HepG2 (cell line): ENCODE measurements around the gene STX10. TPM values are rescaled to one million over a fixed set of nuclear protein-coding genes. Genes with fewer than 3 reads are reported as not detected.

ENCODE experiments used
- AGO1 ChIP-seq: fragments of 200-400 bp; formaldehyde crosslinking; IDR thresholded peaks from 2 replicates; pipeline ENCODE4 v1.6.1; 2017; ENCODE audit warnings: mild to moderate bottlenecking, low read depth, low read length, moderate library complexity; ENCODE audit not compliant: poor library complexity, severe bottlenecking
- ATRX ChIP-seq: sonication (generic); formaldehyde crosslinking; IDR thresholded peaks from 2 replicates; pipeline ENCODE4 v1.4.0; 2020; ENCODE audit warnings: missing genetic modification reagents, borderline replicate concordance
- HNRNPH1 ChIP-seq: fragments of 200-400 bp; formaldehyde crosslinking; optimal IDR thresholded peaks from 2 replicates; pipeline ENCODE3; 2017; ENCODE audit warnings: mild to moderate bottlenecking, low read depth, low read length
- KLF9 ChIP-seq: IDR thresholded peaks from 2 replicates; pipeline ENCODE4 v1.6.1; 2016; ENCODE audit warnings: low read depth
- MEIS1 ChIP-seq: sonication (generic); formaldehyde crosslinking; IDR thresholded peaks from 2 replicates; pipeline ENCODE4 v1.9.0; 2021; ENCODE audit warnings: mild to moderate bottlenecking, missing genetic modification reagents, moderate library complexity, borderline replicate concordance
- PHF20 ChIP-seq: sonication (generic); formaldehyde crosslinking; IDR thresholded peaks from 2 replicates; pipeline ENCODE4 v1.5.0; 2020; ENCODE audit warnings: mild to moderate bottlenecking, missing genetic modification reagents
- SP1 ChIP-seq, 2 experiments: fragments of 450-650 bp in 1 of 2; sonication (generic) in 1 of 2; formaldehyde crosslinking in 1 of 2; IDR thresholded peaks; 2 replicates each; pipeline versions ENCODE4 v1.4.0 to v1.6.1; 2016 to 2020; ENCODE audit warnings: missing genetic modification reagents in 1 of 2
- SRF ChIP-seq: IDR thresholded peaks from 2 replicates; pipeline ENCODE4 v1.6.1; 2011; ENCODE audit warnings: mild to moderate bottlenecking, low read depth, low read length, moderate library complexity
- THAP8 ChIP-seq: sonication (generic); formaldehyde crosslinking; IDR thresholded peaks from 2 replicates; pipeline ENCODE4 v1.5.1; 2020; ENCODE audit warnings: missing genetic modification reagents, mild to moderate bottlenecking, borderline replicate concordance
- ZBTB1 ChIP-seq: sonication (generic); formaldehyde crosslinking; IDR thresholded peaks from 2 replicates; pipeline ENCODE4 v1.4.0; 2020; ENCODE audit warnings: missing genetic modification reagents, borderline replicate concordance
- ZBTB2 ChIP-seq: sonication (generic); formaldehyde crosslinking; IDR thresholded peaks from 2 replicates; pipeline ENCODE4 v1.8.0; 2022; ENCODE audit warnings: low read depth, missing genetic modification reagents
- ZBTB8A ChIP-seq: sonication (generic); formaldehyde crosslinking; IDR thresholded peaks from 2 replicates; pipeline ENCODE4 v1.4.0; 2020; ENCODE audit warnings: mild to moderate bottlenecking, low read depth, missing genetic modification reagents, borderline replicate concordance
- ZIK1 ChIP-seq: sonication (generic); formaldehyde crosslinking; IDR thresholded peaks from 2 replicates; pipeline ENCODE4 v1.5.0; 2020; ENCODE audit warnings: mild to moderate bottlenecking, low read depth, missing genetic modification reagents, borderline replicate concordance
- ZMYM4 ChIP-seq: sonication (generic); formaldehyde crosslinking; IDR thresholded peaks from 2 replicates; pipeline ENCODE4 v1.8.1; 2023; ENCODE audit warnings: mild to moderate bottlenecking, missing genetic modification reagents
- ZNF230 ChIP-seq: sonication (generic); formaldehyde crosslinking; IDR thresholded peaks from 2 replicates; pipeline ENCODE4 v1.4.0; 2020; ENCODE audit warnings: mild to moderate bottlenecking, missing genetic modification reagents
- ZNF253 ChIP-seq: sonication (generic); formaldehyde crosslinking; IDR thresholded peaks from 2 replicates; pipeline ENCODE4 v1.8.0; 2022; ENCODE audit warnings: mild to moderate bottlenecking, missing genetic modification reagents, borderline replicate concordance
- ZNF501 ChIP-seq: sonication (generic); formaldehyde crosslinking; IDR thresholded peaks from 2 replicates; pipeline ENCODE4 v1.5.1; 2020; ENCODE audit warnings: mild to moderate bottlenecking, moderate library complexity, missing genetic modification reagents
- ZNF510 ChIP-seq: sonication (generic); formaldehyde crosslinking; IDR thresholded peaks from 2 replicates; pipeline ENCODE4 v1.4.0; 2020; ENCODE audit warnings: low read depth, mild to moderate bottlenecking, missing genetic modification reagents
- ZNF605 ChIP-seq: sonication (generic); formaldehyde crosslinking; IDR thresholded peaks from 2 replicates; pipeline ENCODE4 v1.8.0; 2022; ENCODE audit warnings: mild to moderate bottlenecking, missing genetic modification reagents
- ZNF687 ChIP-seq: sonication (generic); formaldehyde crosslinking; IDR thresholded peaks from 2 replicates; pipeline ENCODE4 v1.5.1; 2020; ENCODE audit warnings: mild to moderate bottlenecking, missing genetic modification reagents, moderate library complexity
- ZNF766 ChIP-seq: sonication (generic); formaldehyde crosslinking; IDR thresholded peaks from 2 replicates; pipeline ENCODE4 v1.5.0; 2020; ENCODE audit warnings: missing genetic modification reagents, borderline replicate concordance
- ZNF790 ChIP-seq: sonication (generic); formaldehyde crosslinking; IDR thresholded peaks from 2 replicates; pipeline ENCODE4 v1.8.0; 2022; ENCODE audit warnings: missing genetic modification reagents, mild to moderate bottlenecking, borderline replicate concordance
- ZNF878 ChIP-seq: sonication (generic); formaldehyde crosslinking; IDR thresholded peaks from 2 replicates; pipeline ENCODE4 v1.8.1; 2023; ENCODE audit warnings: mild to moderate bottlenecking, missing genetic modification reagents, moderate library complexity
- polyA plus RNA-seq, 8 experiments: library from polyadenylated mRNA; depleted of rRNA in 3 of 8; stranded (reverse) in 7 of 8; unstranded in 1 of 8; fragments of >200 nt; fragmentation: Illumina TruSeq in 4 of 8; extraction: Trizol in 4 of 8; gene quantifications; 2 replicates each; pipeline versions ENCODE4 v1.2.1 to v1.2.3, GENCODE V29; 2011 to 2016; ENCODE audit warnings: low read depth in 4 of 8, missing spikeins in 1 of 8, mixed read lengths in 1 of 8; ENCODE audit not compliant: insufficient read depth in 1 of 8
- total RNA-seq, 5 experiments: library from RNA; depleted of rRNA; stranded (reverse); fragments of >200 nt; fragmentation: Illumina TruSeq; extraction: Trizol; gene quantifications; 2 replicates each; pipeline ENCODE4 v1.2.3, GENCODE V29; 2016; ENCODE audit warnings: low read depth in 1 of 5

STX10 gene
- total and polyA plus RNA-seq, 2 of the 13 experiments (the other 11 are each of a cell fraction or from before 2014, with no cell fraction given) = 47.9 to 66.4 TPM

GRCh38 chr19:13152356-13152973 lies 2.3 kb upstream of the STX10 start (continued):
- TF ChIP-seq ZBTB1 (CRISPR knock-in tag) (no peak), ZNF878 (CRISPR knock-in tag) (0 out of 2 replicates have a peak, but pooled peaks have one; percentile 24), ZMYM4 (CRISPR knock-in tag) (0 out of 2 replicates have a peak, but pooled peaks have one; percentile 13), KLF9 (CRISPR knock-in tag) (no peak), ZNF790 (0 out of 2 replicates have a peak, but pooled peaks have one; percentile 11), THAP8 (CRISPR knock-in tag) (0 out of 2 replicates have a peak, but pooled peaks have one; percentile 16), HNRNPH1 (peak; percentile 15), ZNF687 (CRISPR knock-in tag) (peak; percentile 60), ZNF766 (no peak), ZBTB2 (CRISPR knock-in tag) (0 out of 2 replicates have a peak, but pooled peaks have one; percentile 1), ZNF510 (CRISPR knock-in tag) (0 out of 2 replicates have a peak, but pooled peaks have one; percentile 73), ZNF230 (CRISPR knock-in tag) (peak; percentile 27), ZIK1 (CRISPR knock-in tag) (no peak), ZNF501 (0 out of 2 replicates have a peak, but pooled peaks have one; percentile 49), ATRX (CRISPR knock-in tag) (no peak), AGO1 (peak; percentile 22), PHF20 (no peak), MEIS1 (CRISPR knock-in tag) (0 out of 2 replicates have a peak, but pooled peaks have one; percentile 68), ZNF253 (CRISPR knock-in tag) (peak; percentile 17; the same call in 1 of the 2 replicates), SP1 (IDR thresholded peaks at IDR 0.05) (no peak), SP1 (CRISPR knock-in tag; IDR thresholded peaks at IDR 0.05) (no peak), ZBTB8A (CRISPR knock-in tag) (no peak), SRF (0 out of 2 replicates have a peak, but pooled peaks have one; percentile 63), ZNF605 (CRISPR knock-in tag) (0 out of 2 replicates have a peak, but pooled peaks have one; percentile 8)
